HepG2 (cell line): ENCODE results near the gene OCLN. TPM values are rescaled to one million over a fixed set of nuclear protein-coding genes. Genes with fewer than 3 reads are reported as not detected.
A peak's percentile ranks its signal among the peaks of the same experiment; 100 is the strongest.

Source experiments
- BHLHE40 ChIP-seq: IDR thresholded peaks from 2 replicates; pipeline ENCODE4 v1.6.1; 2011; ENCODE audit warnings: low read length, improper control_type of control experiment
- CBFB ChIP-seq: sonication (generic); formaldehyde crosslinking; IDR thresholded peaks from 2 replicates; pipeline ENCODE4 v1.4.0; 2020; ENCODE audit warnings: missing genetic modification reagents
- CHD2 ChIP-seq: IDR thresholded peaks from 2 replicates; pipeline ENCODE4 v1.6.1; 2011; ENCODE audit warnings: low read depth, low read length, improper control_type of control experiment
- DDIT3 ChIP-seq: sonication (generic); formaldehyde crosslinking; IDR thresholded peaks from 2 replicates; pipeline ENCODE4 v1.4.0; 2020; ENCODE audit warnings: mild to moderate bottlenecking, missing genetic modification reagents
- FOXA1 ChIP-seq, 2 experiments: fragments of 450-650 bp in 1 of 2; sonication (generic) in 1 of 2; formaldehyde crosslinking in 1 of 2; IDR thresholded peaks; 2 replicates each; pipeline versions ENCODE4 v1.4.0 to v1.6.1; 2016 to 2020; ENCODE audit warnings: missing genetic modification reagents in 1 of 2
- FOXP1 ChIP-seq, 2 experiments: fragments of 450-650 bp in 1 of 2; IDR thresholded peaks; 2 replicates each; pipeline ENCODE4 v1.6.1; 2017 to 2018; ENCODE audit warnings: antibody characterized with exemption in 1 of 2
- GPN1 ChIP-seq: sonication (generic); formaldehyde crosslinking; IDR thresholded peaks from 2 replicates; pipeline ENCODE4 v1.5.1; 2020; ENCODE audit warnings: missing genetic modification reagents, borderline replicate concordance
- HMGXB3 ChIP-seq: sonication (generic); formaldehyde crosslinking; IDR thresholded peaks from 2 replicates; pipeline ENCODE4 v1.4.0; 2020; ENCODE audit warnings: missing genetic modification reagents, borderline replicate concordance
- JARID2 ChIP-seq: sonication (generic); formaldehyde crosslinking; IDR thresholded peaks from 2 replicates; pipeline ENCODE4 v1.8.1; 2023; ENCODE audit warnings: missing genetic modification reagents, inconsistent platforms; ENCODE audit not compliant: insufficient replicate concordance
- KLF13 ChIP-seq: sonication (generic); formaldehyde crosslinking; IDR thresholded peaks from 2 replicates; pipeline ENCODE4 v1.4.0; 2020; ENCODE audit warnings: mild to moderate bottlenecking, missing genetic modification reagents
- MEIS2 ChIP-seq: sonication (generic); formaldehyde crosslinking; IDR thresholded peaks from 2 replicates; pipeline ENCODE4 v1.9.0; 2021; ENCODE audit warnings: mild to moderate bottlenecking, missing genetic modification reagents
- NR2F2 ChIP-seq: IDR thresholded peaks from 2 replicates; pipeline ENCODE4 v1.6.1; 2012; ENCODE audit warnings: low read depth, inconsistent platforms, borderline replicate concordance
- RFXAP ChIP-seq: sonication (generic); formaldehyde crosslinking; IDR thresholded peaks from 2 replicates; pipeline ENCODE4 v1.4.0; 2020; ENCODE audit warnings: missing genetic modification reagents, borderline replicate concordance
- SMARCC2 ChIP-seq: fragments of 450-650 bp; IDR thresholded peaks from 2 replicates; pipeline ENCODE4 v1.6.1; 2017; ENCODE audit warnings: antibody characterized with exemption, mild to moderate bottlenecking
- STAT6 ChIP-seq: sonication (generic); formaldehyde crosslinking; IDR thresholded peaks from 2 replicates; pipeline ENCODE4 v1.4.0; 2020; ENCODE audit warnings: missing genetic modification reagents, mild to moderate bottlenecking, borderline replicate concordance
- TAF1 ChIP-seq: sonication (generic); formaldehyde crosslinking; IDR thresholded peaks from 2 replicates; pipeline ENCODE4 v1.4.0; 2020; ENCODE audit warnings: missing genetic modification reagents
- ZKSCAN5 ChIP-seq: sonication (generic); formaldehyde crosslinking; IDR thresholded peaks from 2 replicates; pipeline ENCODE4 v1.5.1; 2020; ENCODE audit warnings: mild to moderate bottlenecking, missing genetic modification reagents
- ZNF30 ChIP-seq: sonication (generic); formaldehyde crosslinking; IDR thresholded peaks from 2 replicates; pipeline ENCODE4 v1.5.0; 2020; ENCODE audit warnings: mild to moderate bottlenecking, missing genetic modification reagents
- ZNF431 ChIP-seq: sonication (generic); formaldehyde crosslinking; IDR thresholded peaks from 2 replicates; pipeline ENCODE4 v1.9.0; 2022; ENCODE audit warnings: missing genetic modification reagents, low read depth, mild to moderate bottlenecking, borderline replicate concordance
- ZNF484 ChIP-seq: sonication (generic); formaldehyde crosslinking; IDR thresholded peaks from 2 replicates; pipeline ENCODE4 v1.5.1; 2020; ENCODE audit warnings: mild to moderate bottlenecking, low read depth, missing genetic modification reagents, borderline replicate concordance
- ZNF605 ChIP-seq: sonication (generic); formaldehyde crosslinking; IDR thresholded peaks from 2 replicates; pipeline ENCODE4 v1.8.0; 2022; ENCODE audit warnings: mild to moderate bottlenecking, missing genetic modification reagents
- ZNF709 ChIP-seq: sonication (generic); formaldehyde crosslinking; IDR thresholded peaks from 2 replicates; pipeline ENCODE4 v1.5.0; 2020; ENCODE audit warnings: mild to moderate bottlenecking, missing genetic modification reagents
- ZNF746 ChIP-seq: sonication (generic); formaldehyde crosslinking; IDR thresholded peaks from 2 replicates; pipeline ENCODE4 v1.8.0; 2022; ENCODE audit warnings: mild to moderate bottlenecking, missing genetic modification reagents
- ZSCAN22 ChIP-seq: sonication (generic); formaldehyde crosslinking; IDR thresholded peaks from 2 replicates; pipeline ENCODE4 v1.4.0; 2020; ENCODE audit warnings: mild to moderate bottlenecking, missing genetic modification reagents
- polyA plus RNA-seq, 8 experiments: library from polyadenylated mRNA; depleted of rRNA in 3 of 8; stranded (reverse) in 7 of 8; unstranded in 1 of 8; fragments of >200 nt; fragmentation: Illumina TruSeq in 4 of 8; extraction: Trizol in 4 of 8; gene quantifications; 2 replicates each; pipeline versions ENCODE4 v1.2.1 to v1.2.3, GENCODE V29; 2011 to 2016; ENCODE audit warnings: low read depth in 4 of 8, missing spikeins in 1 of 8, mixed read lengths in 1 of 8; ENCODE audit not compliant: insufficient read depth in 1 of 8
- total RNA-seq, 5 experiments: library from RNA; depleted of rRNA; stranded (reverse); fragments of >200 nt; fragmentation: Illumina TruSeq; extraction: Trizol; gene quantifications; 2 replicates each; pipeline ENCODE4 v1.2.3, GENCODE V29; 2016; ENCODE audit warnings: low read depth in 1 of 5

Gene OCLN
- total and polyA plus RNA-seq, 2 of the 13 experiments (the other 11 are each of a cell fraction or from before 2014, with no cell fraction given) = 24.1 to 34.8 TPM

GRCh38 chr5:69492391-69492922 lies at the start of gene OCLN (continued):
- TF ChIP-seq JARID2 (CRISPR knock-in tag) (peak; percentile 47), RFXAP (no peak), TAF1 (CRISPR knock-in tag) (peak; percentile 76), ZNF605 (CRISPR knock-in tag) (0 out of 2 replicates have a peak, but pooled peaks have one; percentile 22), SMARCC2 (no peak), FOXP1 (IDR thresholded peaks at IDR 0.05) (no peak), FOXP1 (CRISPR knock-in tag; IDR thresholded peaks at IDR 0.05) (no peak; the same call in 1 of the 2 replicates), ZNF709 (CRISPR knock-in tag) (0 out of 2 replicates have a peak, but pooled peaks have one; percentile 52), ZNF30 (CRISPR knock-in tag) (no peak; the same call in 1 of the 2 replicates), ZKSCAN5 (CRISPR knock-in tag) (no peak), GPN1 (CRISPR knock-in tag) (no peak), ZNF431 (no peak; the same call in 1 of the 2 replicates), NR2F2 (no peak), FOXA1 (IDR thresholded peaks at IDR 0.05) (no peak), FOXA1 (CRISPR knock-in tag; IDR thresholded peaks at IDR 0.05) (peak; percentile 32), CBFB (CRISPR knock-in tag) (peak; percentile 47; the same call in 1 of the 2 replicates), MEIS2 (0 out of 2 replicates have a peak, but pooled peaks have one; percentile 36), ZNF746 (peak; percentile 90), ZNF484 (no peak), HMGXB3 (CRISPR knock-in tag) (peak; percentile 22; the same call in 1 of the 2 replicates), CHD2 (no peak), KLF13 (CRISPR knock-in tag) (no peak), BHLHE40 (no peak; the same call in 1 of the 2 replicates), STAT6 (no peak), DDIT3 (no peak), ZSCAN22 (CRISPR knock-in tag) (peak; percentile 81)
